ENCODE data around the gene C2CD2L.

DNA sequence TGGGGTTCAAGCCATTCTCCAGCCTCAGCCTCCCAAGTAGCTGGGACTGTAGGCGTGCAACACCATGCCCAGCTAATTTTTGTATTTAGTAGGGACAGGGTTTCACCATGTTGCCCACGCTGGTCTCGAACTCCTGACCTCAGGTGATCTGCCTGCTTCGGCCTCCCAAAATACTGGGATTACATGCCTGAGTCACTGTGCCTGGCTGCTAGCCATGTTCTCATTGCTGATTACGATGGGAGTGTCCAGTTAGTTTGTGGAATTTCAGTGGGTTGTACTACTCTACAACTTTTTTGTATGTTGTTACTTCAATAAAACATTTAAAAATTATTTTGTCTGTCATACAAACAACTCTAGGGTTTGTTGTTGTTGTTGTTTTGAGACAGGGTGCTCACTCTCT is 44.4 kb upstream of the C2CD2L start:
- TF ChIP-seq AGO2 (optimal IDR thresholded peaks at IDR 0.05; ENCODE audit: low read depth, low read length) (no peak), MAZ (IDR thresholded peaks at IDR 0.05; ENCODE audit: borderline replicate concordance, low read depth, low read length) (no peak), MAZ (CRISPR knock-in tag; IDR thresholded peaks at IDR 0.05; ENCODE audit: low read depth) (no peak)

Data from HepG2 (cell line).